Fibroblast of skin of right biceps (primary cell): ENCODE results near the gene GALNT6.
A peak's percentile ranks its signal among the peaks of the same experiment; 100 is the strongest.

Source experiments
- DNase-seq: peaks from one replicate; pipeline ENCODE4 v3.0.0-alpha.2; 2013

Gene GALNT6

GRCh38 chr12:51391283-51392123, at the start of gene GALNT6:
TSS of gene GALNT6 (minus strand) at chr12:51391406. CDS start at chr12:51379781, 11,625 bp downstream.
- DNase-seq: no peak

- no peak for DNase-seq
These were observed 48.1 kb upstream of the GALNT6 start for GRCh38 chr12:51439330-51439729.

- no peak for DNase-seq
These were observed 46.2 kb upstream of the GALNT6 start for GRCh38 chr12:51437431-51437830.

GRCh38 chr12:51434305-51434704, 43.1 kb upstream of the GALNT6 start:
- DNase-seq: no peak

- no peak for DNase-seq
These were observed 41.7 kb upstream of the GALNT6 start for GRCh38 chr12:51432921-51433320.

- DNase-seq: no peak
These were observed 39.1 kb upstream of the GALNT6 start for GRCh38 chr12:51430196-51430895.

- DNase-seq: no peak
These were observed 38.5 kb upstream of the GALNT6 start for GRCh38 chr12:51429700-51430099.

- DNase-seq: no peak
These were observed 37.0 kb upstream of the GALNT6 start for GRCh38 chr12:51428256-51428655.

- peak; percentile 88 for DNase-seq
These were observed 33.7 kb upstream of the GALNT6 start, which contains the start of gene SLC4A8 for GRCh38 chr12:51424662-51425539. TSS of gene SLC4A8 (plus strand) at chr12:51424831. CDS start at chr12:51424988, 157 bp downstream.

- DNase-seq: no peak
These were observed 33.0 kb upstream of the GALNT6 start for GRCh38 chr12:51424094-51424661.

- peak; percentile 68 for DNase-seq
These were observed 30.2 kb upstream of the GALNT6 start for GRCh38 chr12:51421266-51421884.

GRCh38 chr12:51419425-51420193, 28.4 kb upstream of the GALNT6 start:
- DNase-seq: no peak

- DNase-seq: no peak
These were observed 26.6 kb upstream of the GALNT6 start for GRCh38 chr12:51417826-51418225.

- DNase-seq: no peak
These were observed 24.7 kb upstream of the GALNT6 start for GRCh38 chr12:51415931-51416330.

GRCh38 chr12:51413791-51414190, 22.6 kb upstream of the GALNT6 start:
- DNase-seq: no peak

GRCh38 chr12:51413149-51413548, 21.9 kb upstream of the GALNT6 start:
- DNase-seq: no peak

GRCh38 chr12:51409846-51410245, 18.6 kb upstream of the GALNT6 start:
- no peak for DNase-seq

- DNase-seq: no peak
These were observed 16.4 kb upstream of the GALNT6 start for GRCh38 chr12:51407604-51408003.

- no peak for DNase-seq
These were observed 15.7 kb upstream of the GALNT6 start for GRCh38 chr12:51406859-51407258.

- no peak for DNase-seq
These were observed 15.1 kb upstream of the GALNT6 start for GRCh38 chr12:51406290-51406689.

GRCh38 chr12:51405801-51406207, 14.6 kb upstream of the GALNT6 start:
- DNase-seq: no peak
